ENCODE data around the gene TIGD1.
"Not testable (repeated sequence)": the region's sequence is repeated elsewhere in the genome, so short reads cannot be mapped to it uniquely, and the experiment has no call there.

Gene TIGD1

GRCh38 chr2:232534940-232535651, 15.3 kb downstream of the TIGD1 start:
- Histone ChIP-seq H2AFZ (ENCODE audit: low read length) (no peak overlapping the region), H3K4me1 (ENCODE audit: insufficient read depth, low read length, poor library complexity, severe bottlenecking) (no peaks in the 10 kb centered on the region), H3K27me3 (ENCODE audit: insufficient read depth, low read length, poor library complexity, severe bottlenecking) (no peaks in the 10 kb centered on the region), H3F3A (ENCODE audit: low read depth) (no peaks in the 10 kb centered on the region), H3K4me2 (ENCODE audit: low read depth, low read length, poor library complexity, severe bottlenecking) (no peak overlapping the region), H3K36me3 (ENCODE audit: insufficient read depth, low read length) (no peaks in the 10 kb centered on the region), H3K9ac (ENCODE audit: low read depth, low read length, poor library complexity, severe bottlenecking) (no peak overlapping the region), H3K4me3 (ENCODE audit: low read length, poor library complexity, severe bottlenecking) (no peak overlapping the region), H4K20me1 (ENCODE audit: insufficient read depth, low read length, poor library complexity, severe bottlenecking) (no peaks in the 10 kb centered on the region), H3K9me3 (ENCODE audit: insufficient read depth, low read depth, low read length) (no peaks in the 10 kb centered on the region), H3K79me2 (ENCODE audit: insufficient read depth, low read length) (no peaks in the 10 kb centered on the region), H3K9me2 (replicated peaks; ENCODE audit: low read depth, low read length) (no peaks in the 10 kb centered on the region)
- no peak for TF ChIP-seq CTCF (conservative IDR thresholded peaks at IDR 0.05; ENCODE audit: low read length)
- TF ChIP-seq EZH2phosphoT487 (IDR thresholded peaks at IDR 0.05; ENCODE audit: borderline replicate concordance), result no peak

- Histone ChIP-seq H3K9me3 (ENCODE audit: insufficient read depth, low read depth, low read length) (no peaks in the 10 kb centered on the region), H3K79me2 (ENCODE audit: insufficient read depth, low read length) (no peaks in the 10 kb centered on the region), H3K36me3 (ENCODE audit: insufficient read depth, low read length) (no peaks in the 10 kb centered on the region), H4K20me1 (ENCODE audit: insufficient read depth, low read length, poor library complexity, severe bottlenecking) (no peaks in the 10 kb centered on the region), H3K9me2 (replicated peaks; ENCODE audit: low read depth, low read length) (no peaks in the 10 kb centered on the region), H3K4me2 (ENCODE audit: low read depth, low read length, poor library complexity, severe bottlenecking) (no peak overlapping the region), H3K9ac (ENCODE audit: low read depth, low read length, poor library complexity, severe bottlenecking) (no peak overlapping the region), H3K4me1 (ENCODE audit: insufficient read depth, low read length, poor library complexity, severe bottlenecking) (no peaks in the 10 kb centered on the region), H3K27me3 (ENCODE audit: insufficient read depth, low read length, poor library complexity, severe bottlenecking) (no peaks in the 10 kb centered on the region), H3K4me3 (ENCODE audit: low read length, poor library complexity, severe bottlenecking) (no peak overlapping the region), H3F3A (ENCODE audit: low read depth) (no peaks in the 10 kb centered on the region), H2AFZ (ENCODE audit: low read length) (no peak overlapping the region)
- TF ChIP-seq CTCF (conservative IDR thresholded peaks at IDR 0.05; ENCODE audit: low read length) (no peak), EZH2phosphoT487 (IDR thresholded peaks at IDR 0.05; ENCODE audit: borderline replicate concordance) (no peak)
Measured at GRCh38 chr2:232533944-232534710, 16.2 kb downstream of the TIGD1 start.

- not testable (repeated sequence) for H3K4me3 ChIP-seq (ENCODE audit: low read length, poor library complexity, severe bottlenecking); H3K27me3 ChIP-seq (ENCODE audit: insufficient read depth, low read length, poor library complexity, severe bottlenecking); H3K9ac ChIP-seq (ENCODE audit: low read depth, low read length, poor library complexity, severe bottlenecking); H3K9me3 ChIP-seq (ENCODE audit: insufficient read depth, low read depth, low read length); H2AFZ ChIP-seq (ENCODE audit: low read length); H3K79me2 ChIP-seq (ENCODE audit: insufficient read depth, low read length); H3F3A ChIP-seq (ENCODE audit: low read depth); H3K36me3 ChIP-seq (ENCODE audit: insufficient read depth, low read length); H3K4me1 ChIP-seq (ENCODE audit: insufficient read depth, low read length, poor library complexity, severe bottlenecking); H3K4me2 ChIP-seq (ENCODE audit: low read depth, low read length, poor library complexity, severe bottlenecking); H4K20me1 ChIP-seq (ENCODE audit: insufficient read depth, low read length, poor library complexity, severe bottlenecking); H3K9me2 ChIP-seq (replicated peaks; ENCODE audit: low read depth, low read length)
Measured at GRCh38 chr2:232532821-232533220, 17.5 kb downstream of the TIGD1 start.
